Lung (tissue), 12 donors: ENCODE data around the gene ACADM. TPM values are rescaled to one million over a fixed set of nuclear protein-coding genes. Genes with fewer than 3 reads are reported as not detected.

Source experiments
- ATAC-seq: fragments of 200-7000 bp; cut with Tn5 transposase; one replicate; pipeline ENCODE4 v1.9.1; 2020; ENCODE audit warnings: moderate number of reproducible peaks; ENCODE audit not compliant: insufficient read depth, low FRiP score
- DNase-seq, 3 donors: peaks; one replicate each; pipeline ENCODE4 v3.0.0-alpha.2; 2013 to 2017
- H3K27ac ChIP-seq, 2 donors: one replicate each; pipeline ENCODE4 v1.5.1; 2013; ENCODE audit warnings: mild to moderate bottlenecking in 2 of 2, moderate library complexity in 2 of 2, control low read depth in 1 of 2, inconsistent platforms in 1 of 2, low read depth in 1 of 2, low read length in 1 of 2
- H3K27me3 ChIP-seq, 3 donors: one replicate each; pipeline ENCODE4 v1.5.1; 2013; ENCODE audit warnings: low read length in 2 of 3; ENCODE audit not compliant: control insufficient read depth in 3 of 3, insufficient read depth in 3 of 3
- H3K36me3 ChIP-seq, 4 donors: one replicate each; pipeline ENCODE4 v1.5.1; 2013; ENCODE audit warnings: low read length in 4 of 4, mild to moderate bottlenecking in 1 of 4, moderate library complexity in 1 of 4; ENCODE audit not compliant: control insufficient read depth in 4 of 4, insufficient read depth in 4 of 4
- H3K4me1 ChIP-seq, 5 donors: one replicate each; pipeline ENCODE4 v1.5.1; 2013; ENCODE audit warnings: low read length in 5 of 5, mild to moderate bottlenecking in 2 of 5, moderate library complexity in 1 of 5; ENCODE audit not compliant: control insufficient read depth in 5 of 5, insufficient read depth in 5 of 5
- H3K4me3 ChIP-seq: one replicate; pipeline ENCODE4 v1.5.1; 2013; ENCODE audit warnings: mild to moderate bottlenecking, control low read depth, moderate library complexity
- H3K9ac ChIP-seq, 2 donors: one replicate each; pipeline ENCODE4 v1.5.1; 2013; ENCODE audit warnings: low read length in 2 of 2, control low read depth in 1 of 2; ENCODE audit not compliant: insufficient read depth in 1 of 2
- H3K9me3 ChIP-seq, 4 donors: one replicate each; pipeline ENCODE4 v1.5.1; 2013; ENCODE audit warnings: low read length in 3 of 4, mild to moderate bottlenecking in 1 of 4, moderate library complexity in 1 of 4; ENCODE audit not compliant: control insufficient read depth in 4 of 4, insufficient read depth in 3 of 4
- CTCF ChIP-seq: IDR thresholded peaks from 2 replicates; pipeline ENCODE4 v1.5.1; 2012; ENCODE audit warnings: mild to moderate bottlenecking; ENCODE audit errors: control extremely low read depth, extremely low read depth
- WGBS, 2 donors: extraction: QIAGEN DNeasy Blood & Tissue Kit; methylation state at CpG; one replicate each; pipeline ENCODE4 v1.1.7; 2013; 5-methylcytosine and 5-hydroxymethylcytosine counted together
- polyA plus RNA-seq, 2 donors: library from polyadenylated mRNA; stranded (reverse); fragments of 200-250 nt; gene quantifications; one replicate each; pipeline ENCODE4 v1.2.1, GENCODE V29; 2013
- total RNA-seq, 2 donors: library from RNA; depleted of rRNA in 1 of 2; stranded (reverse); fragments of >200 nt in 1 of 2; gene quantifications; one replicate each; pipeline ENCODE4 v1.2.1, GENCODE V29; 2014 to 2021
- donor health status: control.
- donor health status: control.
- donor health status: Bipolar disorder and iron deficiency.
- donor health status: healthy.
- donor health status: DM: yes; HTN: yes; CAD: no.

Gene ACADM
- total and polyA plus RNA-seq, 4 donors, result 14.9 to 71.5 (median 31.4) TPM

- Histone ChIP-seq H3K4me3 (no peak overlapping the region), H3K4me1 (no peaks in the 10 kb centered on the region), H3K9ac (no peak overlapping the region), H3K9me3 (no peaks in the 10 kb centered on the region), H3K27ac (no peak overlapping the region), H3K27me3 (no peaks in the 10 kb centered on the region), H3K36me3 (no peaks in the 10 kb centered on the region)
- no peak for TF ChIP-seq CTCF
- no peak for ATAC-seq
- WGBS, 2 donors, result 44 to 47% methylated on average over 3 of the region's 3 CpGs
- DNase-seq, result no peak
These were observed 31.0 kb upstream of the ACADM start for GRCh38 chr1:75693551-75693950.

- Histone ChIP-seq H3K27ac (no peak overlapping the region), H3K9ac (no peak overlapping the region), H3K36me3 (no peaks in the 10 kb centered on the region), H3K4me3 (no peak overlapping the region), H3K9me3 (no peaks in the 10 kb centered on the region), H3K4me1 (no peaks in the 10 kb centered on the region), H3K27me3 (no peaks in the 10 kb centered on the region)
- no peak for ATAC-seq
- WGBS, 2 donors, result 76 to 79% methylated on average over 3 of the region's 3 CpGs
- no peak for TF ChIP-seq CTCF
- no peak for DNase-seq
These were observed 28.5 kb upstream of the ACADM start for GRCh38 chr1:75696000-75696399.

GRCh38 chr1:75707191-75707590, 17.3 kb upstream of the ACADM start:
- H3K27ac ChIP-seq, result no peak overlapping the region
- no peak overlapping the region for H3K9ac ChIP-seq
- H3K9me3 ChIP-seq, result no peaks in the 10 kb centered on the region
- H3K4me1 ChIP-seq, result no peaks in the 10 kb centered on the region
- no peak for ATAC-seq
- H3K4me3 ChIP-seq, result no peak overlapping the region
- DNase-seq, result no peak
- TF ChIP-seq CTCF, result no peak
- WGBS, 2 donors, result 48 to 51% methylated on average over 2 of the region's 2 CpGs
- no peaks in the 10 kb centered on the region for H3K36me3 ChIP-seq
- H3K27me3 ChIP-seq, result no peaks in the 10 kb centered on the region

- WGBS, 2 donors, result 79 to 88% methylated on average over 2 of the region's 2 CpGs
- DNase-seq (no peak), ATAC-seq (no peak)
- no peaks in the 10 kb centered on the region for H3K27me3 ChIP-seq
- TF ChIP-seq CTCF, result no peak
- no peaks in the 10 kb centered on the region for H3K36me3 ChIP-seq
- H3K9ac ChIP-seq, result no peak overlapping the region
- H3K4me1 ChIP-seq, result no peaks in the 10 kb centered on the region
- H3K4me3 ChIP-seq, result no peak overlapping the region
- no peaks in the 10 kb centered on the region for H3K9me3 ChIP-seq
- no peak overlapping the region for H3K27ac ChIP-seq
These were observed 15.6 kb upstream of the ACADM start for GRCh38 chr1:75708910-75709309.
